HPDE6-E6E7 (cell line): ENCODE results near the gene KHNYN.
"Not testable (repeated sequence)": the region's sequence is repeated elsewhere in the genome, so short reads cannot be mapped to it uniquely, and the experiment has no call there.

Experiments
- DNase-seq: peaks from one replicate; pipeline ENCODE4 v3.0.0; 2011; ENCODE audit warnings: missing footprints; ENCODE audit errors: extremely low spot score

KHNYN gene

DNA sequence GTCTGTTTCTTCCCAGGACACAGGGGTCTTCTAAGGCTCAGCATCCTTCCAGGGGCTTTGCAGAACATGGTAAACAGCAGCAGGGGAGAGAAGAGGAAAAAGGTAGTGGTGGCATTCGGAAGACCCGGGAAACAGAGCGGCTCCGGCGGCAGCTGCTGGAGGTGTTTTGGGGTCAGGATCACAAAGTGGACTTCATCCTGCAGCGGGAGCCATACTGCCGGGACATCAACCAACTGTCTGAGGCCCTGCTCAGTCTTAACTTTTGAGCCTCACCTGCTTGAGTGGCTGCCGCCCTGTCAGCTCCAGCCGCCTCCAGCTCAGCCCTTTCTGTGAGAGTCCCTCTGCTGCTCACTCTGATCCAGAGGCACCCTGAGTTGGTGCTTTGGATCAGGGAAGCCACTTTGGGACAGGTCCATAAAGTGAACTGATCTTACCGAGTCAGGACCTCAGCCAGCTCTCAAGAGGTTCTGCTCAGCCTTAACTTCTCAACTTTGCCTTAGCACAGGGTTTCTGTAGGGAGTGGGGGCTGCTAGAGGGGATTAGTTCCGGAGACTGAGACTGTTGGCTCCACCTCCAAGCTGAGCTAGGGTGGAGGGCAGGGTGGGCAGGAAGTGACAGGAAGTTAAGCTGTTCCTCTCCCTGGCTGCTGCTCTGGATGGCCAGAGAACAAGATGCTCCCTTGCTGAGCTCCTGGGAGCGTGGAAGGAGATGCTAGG, 7.4 kb downstream of the KHNYN start:
- no peak for DNase-seq

DNA sequence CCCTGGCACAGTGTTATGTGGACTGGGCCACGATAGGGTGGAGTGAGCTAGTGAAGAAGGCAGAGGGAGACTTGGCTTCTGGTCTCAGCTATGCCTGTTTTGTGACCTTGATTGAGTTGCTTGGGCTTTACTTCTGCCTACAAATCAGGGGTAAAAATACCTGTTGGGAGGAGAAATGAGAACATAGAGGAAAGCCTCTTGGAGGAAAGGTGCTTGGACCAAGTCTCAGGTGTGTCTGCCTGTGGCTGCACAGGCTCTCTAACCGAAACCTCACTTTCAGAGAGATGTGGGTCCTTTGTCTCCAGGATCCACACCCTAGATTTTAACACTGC, 7.9 kb downstream of the KHNYN start:
- DNase-seq, result no peak

DNA sequence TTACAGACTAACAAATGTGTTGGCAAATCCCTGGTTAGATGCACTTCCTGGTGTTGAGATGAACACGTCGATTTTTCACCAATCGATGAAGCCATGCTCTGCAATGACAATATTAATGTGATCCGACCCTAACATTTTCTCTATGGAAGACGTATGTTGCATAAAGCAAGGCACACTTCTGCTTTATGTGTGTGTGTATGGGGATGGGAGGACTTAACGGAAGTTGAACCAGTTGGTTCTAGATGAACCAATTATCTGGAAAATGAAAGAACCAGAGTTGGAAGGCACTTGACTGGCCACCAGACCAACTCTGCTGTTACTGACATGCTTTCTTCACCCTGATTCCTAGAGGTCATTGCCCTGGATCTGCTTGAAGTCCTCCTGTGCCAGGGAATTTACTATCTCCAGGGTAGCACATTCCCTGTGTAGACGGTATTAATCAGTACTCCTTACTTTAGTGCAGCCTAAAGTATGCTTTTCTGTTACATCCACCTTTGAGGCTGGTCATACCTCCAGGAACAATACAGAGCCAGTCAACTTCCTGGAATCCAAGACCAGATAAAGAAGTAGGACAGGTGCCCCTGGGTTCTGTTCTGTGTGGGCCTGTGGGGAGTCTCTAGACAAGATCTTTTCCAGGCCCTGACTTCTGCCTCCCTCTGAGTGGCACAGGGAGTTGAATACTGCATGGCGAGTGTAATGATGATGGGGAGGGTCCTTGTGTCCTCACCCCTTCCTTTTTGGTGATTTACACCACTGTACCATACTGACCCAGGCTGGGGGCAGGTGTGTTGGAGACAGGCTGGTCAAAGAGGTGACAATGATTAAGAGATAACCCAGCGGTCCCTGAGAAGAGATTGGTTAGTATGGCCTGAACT, 8.7 kb downstream of the KHNYN start:
- DNase-seq, result no peak

DNA sequence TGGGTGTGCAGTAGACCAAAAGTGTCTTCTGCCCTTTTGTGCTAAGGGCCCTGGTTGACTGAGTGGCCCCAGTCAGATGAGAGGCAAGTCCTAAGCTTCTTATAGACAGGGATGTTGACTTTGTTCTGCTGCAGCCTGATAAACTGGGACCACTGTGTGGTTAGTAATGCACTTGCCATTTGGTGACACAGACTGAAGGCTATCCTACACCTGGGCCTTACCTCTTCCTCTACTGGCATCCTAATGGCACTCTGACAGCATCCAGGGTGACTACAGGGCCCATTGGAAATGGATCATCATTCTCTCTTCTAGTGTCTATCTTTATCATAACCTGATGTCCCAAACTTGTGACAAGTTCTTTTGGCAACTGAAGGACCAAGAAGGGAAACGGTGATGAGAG, 9.5 kb downstream of the KHNYN start:
- no peak for DNase-seq

DNA sequence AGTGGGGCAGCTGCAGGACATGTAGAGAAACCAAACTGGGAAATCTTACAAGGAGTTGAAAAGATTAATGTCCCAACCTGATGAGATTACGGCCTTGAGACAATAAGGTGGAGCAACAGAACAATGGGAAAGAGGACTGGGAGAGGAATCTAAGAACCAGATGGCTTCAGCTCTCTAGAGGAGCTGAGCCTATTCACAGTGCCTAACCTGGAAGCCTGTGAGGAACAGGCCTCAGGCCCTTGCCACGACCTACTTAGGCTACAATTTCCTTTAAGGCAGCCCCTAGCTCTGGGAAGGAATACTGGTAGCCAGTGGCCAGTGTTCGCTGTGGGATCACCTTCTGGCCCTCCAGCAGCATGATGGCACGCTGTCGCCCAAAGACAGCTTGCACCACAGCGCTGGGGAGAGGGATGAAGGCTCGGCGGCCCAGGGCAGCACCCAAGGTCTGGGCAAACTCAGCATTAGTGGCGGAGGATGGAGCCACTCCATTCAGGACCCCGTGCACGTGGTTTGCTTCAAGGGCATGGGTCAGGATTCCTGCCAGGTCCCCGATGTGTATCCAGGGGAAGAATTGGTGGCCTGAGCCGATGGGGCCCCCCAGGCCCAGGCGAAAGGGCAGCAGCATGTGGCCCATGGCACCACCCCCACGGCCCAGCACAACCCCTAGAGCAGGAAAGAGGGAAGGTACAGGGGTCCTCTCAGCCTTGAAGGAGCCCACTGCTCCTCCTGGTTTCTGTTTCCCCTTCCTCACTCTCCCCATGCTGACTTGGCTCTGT, 10.3 kb downstream of the KHNYN start:
- no peak for DNase-seq

DNA sequence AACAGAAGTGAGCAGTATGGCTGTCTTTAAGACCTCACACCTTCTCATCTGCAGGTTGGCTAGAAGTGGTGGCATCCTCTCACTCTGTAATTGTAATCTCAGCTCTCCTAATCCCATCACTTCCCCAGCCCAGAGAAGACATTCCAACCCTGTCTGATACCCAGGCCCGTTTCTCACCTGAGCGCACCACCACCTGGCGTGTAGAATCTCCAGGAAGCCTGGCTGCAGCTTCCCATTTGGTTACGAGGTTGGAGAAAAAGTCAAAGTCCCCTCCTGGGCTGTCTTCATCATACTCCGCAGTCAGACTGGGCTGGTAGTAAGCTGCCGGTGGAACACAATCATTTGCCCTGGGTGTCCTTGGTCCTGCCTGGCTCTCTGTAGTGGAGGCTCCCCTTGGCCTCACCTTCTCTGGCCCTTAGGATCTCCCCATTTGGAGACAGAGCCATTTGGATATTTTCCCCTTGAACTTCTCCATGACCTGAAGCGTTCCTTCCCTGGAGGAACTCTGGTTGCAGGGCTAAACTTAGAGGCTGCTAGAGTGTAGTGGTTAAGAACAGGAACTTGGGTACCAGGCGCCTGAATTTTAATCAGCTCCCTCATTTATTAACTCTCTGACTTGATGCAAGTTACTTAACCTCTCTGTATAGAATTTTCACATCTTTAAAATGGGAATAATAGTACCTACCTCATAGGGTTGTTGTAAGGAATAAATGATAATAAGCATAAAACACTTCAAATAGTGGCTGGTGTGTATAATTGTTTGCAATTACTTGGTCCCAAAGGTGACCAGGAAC, 11.0 kb downstream of the KHNYN start:
- DNase-seq, result no peak

DNA sequence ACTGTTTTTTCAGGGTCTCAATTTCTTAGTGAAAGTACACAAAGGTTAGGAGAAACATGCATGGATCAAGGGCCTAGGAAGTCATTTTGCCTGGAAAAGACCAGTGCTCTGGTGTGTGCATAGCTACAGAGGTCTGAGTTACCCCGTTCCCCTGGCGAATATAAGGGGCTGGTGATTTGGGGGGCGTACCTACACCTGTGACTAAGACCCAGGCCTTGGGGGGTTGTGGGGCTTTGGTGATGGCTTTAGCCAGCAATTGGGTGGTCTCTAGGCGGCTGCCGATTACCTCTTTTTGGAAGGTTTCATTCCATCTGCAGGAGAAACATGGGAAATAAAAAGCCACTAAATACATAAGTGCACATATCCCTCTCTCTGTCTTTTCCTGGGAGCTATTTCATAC, 11.7 kb downstream of the KHNYN start:
- no peak for DNase-seq

DNA sequence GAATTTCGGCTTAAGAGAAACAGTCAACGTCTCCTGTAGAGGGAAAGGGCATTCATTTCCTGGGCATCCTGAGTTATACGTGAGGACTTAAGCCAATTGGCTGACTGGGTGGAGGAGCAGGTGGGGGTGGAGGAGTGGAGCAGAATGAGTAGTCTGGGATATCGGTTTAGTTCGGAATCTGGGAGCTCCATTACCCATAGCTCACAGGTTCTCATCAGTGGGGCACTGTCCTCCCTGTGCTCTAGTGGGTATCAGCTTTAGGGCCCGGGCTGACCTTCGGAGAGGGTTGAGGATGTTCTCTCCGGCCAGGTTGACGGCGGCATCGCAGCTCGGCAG, 12.1 kb downstream of the KHNYN start:
- peak; percentile 57 for DNase-seq

DNA sequence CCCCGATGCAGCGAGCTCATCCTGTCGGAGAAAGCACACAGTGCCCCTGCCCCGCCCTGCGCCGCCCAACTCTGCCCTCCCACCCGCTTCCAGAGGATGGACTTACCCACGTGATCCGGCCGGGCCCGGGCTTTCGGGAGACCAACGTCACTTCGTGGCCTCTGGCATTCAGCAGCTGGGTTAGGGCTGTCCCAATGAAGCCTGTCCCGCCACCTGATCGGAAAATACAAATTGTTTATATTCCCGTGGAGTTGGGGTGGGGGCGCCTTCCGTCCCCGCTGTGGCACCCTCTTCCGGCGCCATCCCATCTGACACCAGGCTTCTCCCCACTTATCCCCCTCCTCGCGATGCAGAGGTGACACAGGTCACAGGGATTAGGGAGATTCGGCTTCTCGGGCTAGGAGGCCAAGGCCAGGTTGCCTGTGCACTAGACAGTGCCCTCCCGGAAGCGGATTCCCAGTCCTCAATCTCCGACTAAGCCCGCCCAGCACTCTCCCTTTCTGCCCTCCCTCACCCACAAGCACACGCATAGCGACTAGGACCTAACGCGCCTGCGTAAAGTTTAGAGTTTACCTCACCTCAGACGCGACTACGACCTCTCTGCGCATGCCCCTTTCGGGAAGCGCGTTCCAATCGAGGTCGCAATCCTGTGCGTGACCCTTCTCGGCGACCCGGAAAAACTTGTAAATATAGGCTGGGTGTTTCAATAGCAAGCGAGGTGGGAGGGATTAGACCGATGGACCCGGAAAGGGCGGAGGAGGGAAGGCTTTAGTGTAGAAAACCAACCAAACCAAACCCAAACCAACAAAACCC, 12.7 kb downstream of the KHNYN start, which contains the start of gene SDR39U1:
SDR39U1 (minus strand) TSS at position 537 of the 813 bp plus-strand sequence; CDS start at position 530, 7 bp downstream.
- peak; percentile 91 for DNase-seq

DNA sequence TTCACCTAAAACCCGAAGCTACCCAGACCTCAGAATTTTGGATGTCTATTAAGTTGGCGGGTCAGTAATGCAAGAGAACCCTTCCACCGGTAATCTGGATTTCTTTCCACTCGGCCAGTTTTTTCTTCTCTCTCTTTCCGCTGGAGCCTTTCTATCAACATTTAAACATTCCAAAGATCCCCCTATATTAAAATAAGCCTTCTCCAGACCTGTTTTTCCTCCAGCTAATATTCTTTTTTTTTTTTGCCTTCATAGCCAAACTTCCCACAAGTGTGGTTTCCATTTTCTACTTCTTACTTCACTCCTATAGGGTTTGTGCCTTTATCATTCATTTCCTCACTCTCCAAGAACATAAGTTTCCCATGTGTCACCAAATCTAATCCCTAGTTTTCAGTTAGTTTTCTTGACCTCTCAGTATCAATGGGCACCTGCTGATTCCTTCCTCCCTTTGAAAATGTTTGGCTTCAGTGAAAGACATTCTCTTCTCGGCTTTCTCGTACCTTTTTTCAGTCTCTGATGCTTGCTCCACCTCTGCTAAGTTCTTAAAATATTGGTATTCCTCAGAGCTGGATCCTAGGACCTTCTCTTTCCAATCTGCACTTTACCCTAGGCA, 13.4 kb downstream of the KHNYN start:
- DNase-seq, result no peak

DNA sequence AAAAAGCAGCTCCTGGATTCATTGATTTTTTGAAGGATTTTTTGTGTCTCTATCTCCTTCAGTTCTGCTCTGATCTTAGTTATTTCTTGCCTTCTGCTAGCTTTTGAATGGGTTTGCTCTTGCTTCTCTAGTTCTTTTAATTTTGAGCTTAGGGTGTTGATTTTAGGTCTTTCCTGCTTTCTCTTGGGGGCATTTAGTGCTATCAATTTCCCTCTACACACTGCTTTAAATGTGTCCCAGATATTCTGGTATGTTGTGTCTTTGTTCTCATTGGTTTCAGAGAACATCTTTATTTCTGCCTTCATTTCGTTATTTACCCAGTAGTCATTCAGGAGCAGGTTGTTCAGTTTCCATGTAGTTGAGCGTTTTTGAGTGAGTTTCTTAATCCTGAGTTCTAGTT, 21.1 kb downstream of the KHNYN start:
- DNase-seq, result not testable (repeated sequence)

DNA sequence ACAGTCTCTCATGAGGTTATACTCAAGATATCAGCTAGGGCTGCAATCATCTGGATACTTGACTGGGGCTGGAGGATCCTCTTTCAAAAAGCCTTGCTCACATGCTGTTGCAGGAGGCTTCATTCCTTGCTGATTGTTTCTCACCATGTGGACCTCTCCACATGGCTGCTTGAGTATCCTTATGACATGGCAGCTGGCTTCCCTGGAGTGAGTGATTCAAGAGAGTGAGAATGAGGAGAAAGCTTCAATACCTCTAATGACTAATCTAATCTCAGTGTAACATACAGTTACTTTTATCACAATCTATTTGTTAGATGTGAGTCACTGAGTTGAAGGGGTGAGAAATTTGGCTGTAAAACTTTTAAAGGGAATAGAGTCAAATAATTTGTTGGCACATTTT, 27.2 kb downstream of the KHNYN start:
- no peak for DNase-seq

DNA sequence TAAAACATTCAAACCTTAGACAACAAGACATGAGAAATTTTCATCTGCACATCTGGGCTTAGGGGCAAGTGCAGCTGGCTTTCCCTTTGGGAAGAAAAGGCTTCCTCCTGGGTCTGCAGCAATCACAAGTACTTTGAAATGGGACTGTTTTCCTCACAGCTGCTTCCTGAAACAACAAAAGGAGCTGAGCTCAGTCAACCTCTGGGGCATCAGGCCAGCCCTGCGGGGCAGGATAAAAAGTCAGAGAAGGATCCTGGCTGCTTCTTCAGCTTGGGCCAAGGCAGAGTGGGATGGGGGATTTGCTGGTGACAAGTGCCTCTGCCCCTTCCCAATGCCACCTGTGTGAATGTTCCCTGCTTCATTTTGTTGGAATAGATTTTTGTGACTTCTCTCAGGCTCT, 29.0 kb downstream of the KHNYN start:
- DNase-seq, result no peak

DNA sequence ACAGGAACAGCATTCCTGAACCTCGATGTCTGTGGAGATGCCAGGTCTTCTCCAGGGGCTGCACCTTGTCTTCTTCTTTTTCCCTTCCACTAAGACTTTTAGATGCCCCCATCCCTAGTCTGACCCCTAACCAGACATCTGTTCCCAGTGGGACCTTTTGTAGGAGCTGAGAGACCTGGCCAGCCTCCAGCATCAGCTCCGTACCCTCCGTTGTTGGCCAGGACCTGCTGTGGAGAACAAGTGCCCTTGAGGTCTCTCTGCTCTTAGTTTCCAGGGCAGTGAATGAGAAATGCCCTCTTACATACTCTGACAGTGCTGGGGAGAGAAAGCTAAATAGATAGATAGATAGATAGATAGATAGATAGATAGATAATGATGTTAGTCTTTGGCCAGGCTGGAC, 29.6 kb downstream of the KHNYN start:
- no peak for DNase-seq

DNA sequence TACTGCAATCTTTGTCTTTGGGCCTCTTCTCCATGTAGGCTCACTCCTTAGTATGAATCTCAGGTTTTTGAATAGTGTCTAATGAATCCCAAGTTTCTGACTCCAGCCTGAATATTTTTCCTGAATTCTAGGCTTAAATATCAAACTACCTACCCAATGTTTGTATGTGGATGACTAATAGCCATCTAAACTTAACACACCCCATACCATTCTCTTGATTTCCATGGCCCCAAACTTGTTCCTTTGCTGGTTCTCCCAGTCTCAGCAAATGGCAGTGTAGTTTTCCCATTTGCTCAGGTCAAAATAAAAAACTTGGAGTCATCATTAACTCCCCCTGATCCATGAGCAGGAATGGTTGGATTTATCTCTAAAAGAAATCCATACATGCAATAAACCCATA, 31.6 kb downstream of the KHNYN start:
- DNase-seq, result no peak

DNA sequence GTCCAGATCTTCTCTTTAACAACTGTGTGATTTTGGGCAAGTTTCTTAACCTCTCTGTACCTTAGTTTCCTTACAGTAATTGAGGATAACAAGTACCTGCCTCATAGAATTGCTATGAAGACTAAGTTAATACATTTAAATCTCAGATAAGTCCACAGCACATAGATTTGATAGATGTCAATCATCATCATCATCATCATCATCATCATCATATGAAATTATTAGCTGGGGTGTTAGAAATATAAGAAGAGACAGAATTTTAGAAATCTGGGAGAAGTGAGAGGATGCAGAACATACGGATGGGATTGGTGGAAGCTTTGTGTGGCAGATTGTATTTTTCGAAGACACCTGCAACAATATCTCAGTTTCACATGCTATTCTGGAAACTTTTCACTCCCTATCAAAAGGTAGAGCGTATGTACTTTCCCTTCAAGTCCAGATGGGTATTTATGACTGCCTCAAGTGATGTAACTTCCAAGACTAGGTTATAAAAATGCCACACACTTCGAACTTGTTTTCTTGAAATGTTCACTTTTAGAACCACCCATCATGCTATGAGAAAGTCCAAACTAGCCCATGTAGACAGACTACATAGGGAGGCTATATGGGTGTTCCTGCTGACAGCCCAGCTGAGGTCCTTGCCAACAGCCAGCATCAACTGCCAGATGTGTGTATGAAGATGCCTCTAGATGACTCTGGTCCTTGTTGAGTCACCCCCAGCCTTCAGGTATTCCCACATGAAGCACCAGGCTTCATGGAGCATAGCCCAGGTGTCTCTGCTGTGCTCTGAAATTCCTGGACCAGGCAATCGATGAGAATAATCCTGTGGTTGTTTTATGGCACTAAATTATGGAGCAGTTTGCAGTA, 33.5 kb downstream of the KHNYN start:
- DNase-seq, result no peak

DNA sequence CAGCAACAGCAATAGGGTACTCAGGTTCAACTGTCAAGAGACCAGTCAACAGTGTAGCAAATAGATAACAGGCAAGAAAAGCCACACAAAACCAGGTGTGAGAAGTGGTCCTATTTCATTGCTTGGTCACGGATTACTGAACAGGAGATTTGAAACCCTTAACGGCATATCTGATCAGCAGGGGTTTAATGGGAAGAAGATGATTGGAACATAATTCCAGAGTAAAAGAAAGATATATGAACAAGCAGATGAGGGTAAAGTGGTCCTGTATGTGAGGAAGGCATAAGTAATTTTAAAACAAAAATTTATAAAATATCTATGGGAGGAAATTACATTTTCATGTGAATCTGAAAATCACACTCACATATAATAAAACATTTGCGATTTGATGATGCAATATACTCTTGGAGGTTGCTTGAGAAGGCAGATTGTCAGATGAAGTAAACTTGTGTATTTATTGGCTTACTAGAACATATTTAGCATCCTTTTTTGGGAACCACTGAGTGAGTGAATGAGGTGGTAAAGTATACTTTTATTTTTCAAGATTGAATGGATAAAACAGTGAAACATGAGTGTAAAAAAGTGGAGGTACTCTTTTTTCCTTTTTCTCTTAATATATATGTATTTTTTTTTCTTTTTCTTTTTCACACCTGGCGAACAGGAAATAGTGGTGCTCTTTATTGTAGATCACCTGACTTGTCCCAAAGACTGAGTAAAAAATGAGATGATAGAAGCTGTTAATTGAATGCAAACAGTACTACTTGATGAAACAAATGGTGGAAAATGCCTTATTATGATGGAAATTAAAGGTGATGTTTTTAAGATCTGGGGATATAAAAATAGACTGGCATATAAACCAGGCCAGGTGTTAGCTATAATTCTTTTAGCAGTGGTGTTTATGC, 34.4 kb downstream of the KHNYN start:
- no peak for DNase-seq

DNA sequence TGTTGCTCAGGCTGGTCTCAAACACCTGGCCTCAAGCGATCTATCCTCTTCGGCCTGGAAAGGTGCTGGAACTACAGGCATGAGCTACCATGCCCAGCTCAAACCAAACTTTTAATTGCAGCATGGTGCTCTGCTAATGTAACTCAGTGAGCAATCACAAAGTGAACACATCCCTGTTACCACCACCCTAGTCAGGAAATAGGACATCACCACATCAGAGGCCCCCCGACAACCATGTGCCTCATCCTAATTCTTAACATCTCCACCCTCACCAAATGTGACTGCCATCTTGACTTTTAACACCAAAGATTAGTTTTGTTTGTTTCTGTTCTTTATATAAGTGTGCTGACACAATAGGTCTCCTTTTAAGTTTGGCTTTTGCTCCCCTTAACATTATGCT, 35.6 kb downstream of the KHNYN start:
- DNase-seq, result no peak
